ENCODE measurements around the gene GAL3ST2.

DNA sequence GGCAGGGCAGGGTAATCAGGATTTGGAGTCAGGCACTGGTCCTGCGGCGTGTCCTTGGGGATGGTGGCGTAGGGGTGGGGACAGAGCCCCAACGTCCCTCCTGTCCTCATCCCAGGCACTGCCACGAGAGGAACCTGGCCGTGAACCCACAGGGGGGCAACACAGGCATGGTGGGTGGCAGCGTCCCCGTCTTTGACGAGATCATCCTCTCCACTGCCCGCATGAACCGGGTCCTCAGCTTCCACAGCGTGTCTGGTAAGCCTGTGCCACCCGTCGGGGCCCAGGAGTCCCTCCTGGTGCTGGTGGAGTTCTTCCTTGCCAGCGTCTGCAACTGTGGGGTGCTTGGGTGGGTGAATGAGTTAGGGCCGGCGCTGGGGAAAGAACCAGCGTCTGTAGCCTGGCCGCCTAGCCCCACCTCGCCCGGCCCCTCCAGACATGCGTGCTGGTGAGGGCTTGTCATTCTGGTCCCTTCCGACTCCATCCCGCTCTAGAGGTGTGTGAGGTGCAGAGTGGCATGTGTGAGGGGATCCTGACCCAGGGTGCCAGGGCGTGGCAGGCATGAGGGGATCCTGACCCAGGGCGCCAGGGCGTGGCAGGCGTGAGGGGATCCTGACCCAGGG lies 34.2 kb upstream of the GAL3ST2 start:
- TF ChIP-seq, protein P1, sequence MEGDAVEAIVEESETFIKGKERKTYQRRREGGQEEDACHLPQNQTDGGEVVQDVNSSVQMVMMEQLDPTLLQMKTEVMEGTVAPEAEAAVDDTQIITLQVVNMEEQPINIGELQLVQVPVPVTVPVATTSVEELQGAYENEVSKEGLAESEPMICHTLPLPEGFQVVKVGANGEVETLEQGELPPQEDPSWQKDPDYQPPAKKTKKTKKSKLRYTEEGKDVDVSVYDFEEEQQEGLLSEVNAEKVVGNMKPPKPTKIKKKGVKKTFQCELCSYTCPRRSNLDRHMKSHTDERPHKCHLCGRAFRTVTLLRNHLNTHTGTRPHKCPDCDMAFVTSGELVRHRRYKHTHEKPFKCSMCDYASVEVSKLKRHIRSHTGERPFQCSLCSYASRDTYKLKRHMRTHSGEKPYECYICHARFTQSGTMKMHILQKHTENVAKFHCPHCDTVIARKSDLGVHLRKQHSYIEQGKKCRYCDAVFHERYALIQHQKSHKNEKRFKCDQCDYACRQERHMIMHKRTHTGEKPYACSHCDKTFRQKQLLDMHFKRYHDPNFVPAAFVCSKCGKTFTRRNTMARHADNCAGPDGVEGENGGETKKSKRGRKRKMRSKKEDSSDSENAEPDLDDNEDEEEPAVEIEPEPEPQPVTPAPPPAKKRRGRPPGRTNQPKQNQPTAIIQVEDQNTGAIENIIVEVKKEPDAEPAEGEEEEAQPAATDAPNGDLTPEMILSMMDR (IDR thresholded peaks at IDR 0.05) = no peak
- no peak for TF ChIP-seq POLR2AphosphoS5 (IDR thresholded peaks at IDR 0.05)
